IPS-20b (cell line): Measurements from ENCODE around the gene PTDSS2.

Experiments used
- H3K27ac ChIP-seq: one replicate; pipeline ENCODE4 v1.5.1; 2013; ENCODE audit warnings: low read length
- H3K27me3 ChIP-seq: 2 replicates; pipeline ENCODE4 v1.6.1; 2013; ENCODE audit warnings: mild to moderate bottlenecking, low read length, inconsistent platforms; ENCODE audit not compliant: insufficient read depth
- H3K36me3 ChIP-seq: 2 replicates; pipeline ENCODE4 v1.6.1; 2013; ENCODE audit warnings: low read depth, mild to moderate bottlenecking, inconsistent platforms, low read length, moderate library complexity; ENCODE audit not compliant: insufficient read depth
- H3K4me1 ChIP-seq: 2 replicates; pipeline ENCODE4 v1.6.1; 2013; ENCODE audit warnings: mild to moderate bottlenecking, control low read depth, inconsistent platforms, low read length, moderate library complexity; ENCODE audit not compliant: insufficient read depth
- H3K4me3 ChIP-seq: 2 replicates; pipeline ENCODE4 v1.5.1; 2013; ENCODE audit warnings: mild to moderate bottlenecking, low read length, inconsistent platforms
- H3K9ac ChIP-seq: 2 replicates; pipeline ENCODE4 v1.6.1; 2013; ENCODE audit warnings: low read depth, mild to moderate bottlenecking, inconsistent platforms, low read length, moderate library complexity
- H3K9me3 ChIP-seq: 2 replicates; pipeline ENCODE4 v1.6.1; 2013; ENCODE audit warnings: mild to moderate bottlenecking, low read depth, low read length, inconsistent platforms; ENCODE audit not compliant: insufficient read depth

Gene PTDSS2

DNA sequence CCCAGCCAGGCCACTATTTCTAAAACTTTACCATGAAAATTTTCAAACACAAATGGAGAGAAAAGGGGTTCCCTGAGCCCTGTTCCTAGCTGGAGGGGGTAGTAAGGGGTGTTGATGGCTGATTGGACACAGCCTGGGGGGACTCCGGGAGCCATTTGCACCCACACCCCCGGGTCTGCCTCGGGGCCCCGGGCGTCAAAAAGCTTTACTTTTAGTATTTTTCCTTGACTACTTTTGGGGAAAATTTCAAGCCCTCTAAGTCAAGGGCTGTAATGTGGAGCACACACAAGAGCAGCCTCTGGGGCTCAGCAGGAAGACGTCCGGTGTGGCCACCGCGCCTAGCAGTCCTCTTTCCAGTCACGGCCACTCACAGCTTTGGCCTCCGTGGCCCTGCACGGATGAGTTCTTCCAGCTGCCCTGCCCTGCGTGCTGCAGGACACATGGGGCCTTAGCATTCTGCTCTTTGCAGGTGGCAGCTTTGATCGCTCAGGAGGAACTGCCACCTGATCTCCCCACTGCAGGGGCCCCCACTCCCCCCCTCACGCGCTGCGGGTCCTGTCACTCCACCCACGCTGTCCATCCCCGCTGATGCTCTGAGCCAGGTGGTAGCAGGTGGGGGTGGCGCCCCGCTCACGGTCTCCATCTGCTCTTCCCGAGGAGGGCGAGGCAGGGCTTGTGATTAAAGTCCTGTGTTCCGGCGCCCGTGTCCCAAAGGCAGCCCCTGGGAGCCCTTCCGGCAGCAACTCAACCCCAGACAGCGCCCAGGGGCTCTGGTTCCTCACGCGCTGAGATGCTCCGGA lies 42.5 kb downstream of the PTDSS2 start:
- no peaks in the 10 kb centered on the region for H3K4me1 ChIP-seq
- peaks cover 8% of the 10 kb centered on the region for H3K9me3 ChIP-seq
- H3K9ac ChIP-seq = no peak overlapping the region
- H3K36me3 ChIP-seq = peaks cover 23% of the 10 kb centered on the region
- no peak overlapping the region for H3K4me3 ChIP-seq
- no peak overlapping the region for H3K27ac ChIP-seq
- H3K27me3 ChIP-seq = no peaks in the 10 kb centered on the region

DNA sequence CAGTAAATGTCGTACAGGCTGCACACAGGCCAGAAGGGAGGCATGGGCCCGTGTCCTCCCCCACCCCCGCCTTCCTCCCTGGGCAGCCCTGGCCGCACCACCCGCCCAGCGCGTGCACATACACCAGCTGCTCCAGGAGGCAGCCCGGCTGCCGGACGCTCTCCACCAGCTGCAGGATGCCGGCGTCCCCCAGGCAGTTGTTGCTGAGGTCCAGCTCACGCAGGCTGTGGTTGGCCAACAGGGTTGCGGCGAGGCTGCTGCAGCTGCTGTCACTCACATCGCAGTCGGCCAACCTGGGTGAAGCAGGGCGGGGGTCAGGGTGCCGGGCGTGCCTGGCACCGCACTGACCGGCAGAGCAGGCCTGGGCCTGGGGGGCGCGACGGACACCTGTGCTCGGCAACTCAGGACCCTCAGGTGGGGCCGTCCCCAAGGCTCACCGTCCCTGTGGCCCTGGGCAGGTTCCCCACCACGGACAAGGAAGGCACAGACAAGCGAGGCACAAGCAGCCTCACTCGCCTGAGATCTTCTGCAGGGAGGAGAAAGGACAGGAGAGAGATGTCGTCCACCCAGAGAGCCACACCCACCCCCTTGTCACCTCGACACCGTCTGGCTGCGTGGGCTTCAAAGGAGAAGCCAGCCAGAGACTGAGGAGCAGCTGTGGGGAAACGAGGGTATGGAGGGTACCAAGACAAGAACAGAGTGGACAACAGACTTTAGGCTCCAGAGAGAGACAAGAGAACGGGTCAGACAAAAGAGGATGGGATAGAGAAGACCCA lies 44.9 kb downstream of the PTDSS2 start:
- Histone ChIP-seq H3K9me3 (peaks cover 12% of the 10 kb centered on the region), H3K27ac (no peak overlapping the region), H3K4me3 (no peak overlapping the region), H3K9ac (no peak overlapping the region), H3K27me3 (no peaks in the 10 kb centered on the region), H3K4me1 (no peaks in the 10 kb centered on the region), H3K36me3 (peaks cover 45% of the 10 kb centered on the region)

DNA sequence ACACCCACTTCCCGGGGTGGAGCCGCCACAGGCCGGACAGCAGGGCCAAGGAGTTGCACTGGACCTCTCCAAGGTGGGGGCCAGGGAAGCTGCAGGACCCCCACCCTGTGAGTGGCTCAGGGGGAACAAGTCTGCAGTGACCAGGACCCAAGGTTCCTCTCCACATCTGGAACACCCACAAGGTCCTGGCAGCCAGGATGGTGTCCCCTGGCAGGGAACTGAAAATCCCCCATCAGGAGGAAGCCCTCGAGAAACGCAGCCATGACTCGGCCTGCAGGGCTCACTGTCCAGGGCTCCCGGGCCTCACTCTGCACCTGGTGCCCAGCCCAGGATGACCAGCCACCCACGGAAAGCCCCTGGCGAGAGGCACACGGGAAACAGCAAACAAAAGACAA lies 45.5 kb downstream of the PTDSS2 start:
- H3K4me3 ChIP-seq = no peak overlapping the region
- peaks cover 12% of the 10 kb centered on the region for H3K9me3 ChIP-seq
- H3K4me1 ChIP-seq = no peaks in the 10 kb centered on the region
- H3K27ac ChIP-seq = no peak overlapping the region
- H3K9ac ChIP-seq = no peak overlapping the region
- H3K36me3 ChIP-seq = peaks cover 49% of the 10 kb centered on the region
- no peaks in the 10 kb centered on the region for H3K27me3 ChIP-seq

DNA sequence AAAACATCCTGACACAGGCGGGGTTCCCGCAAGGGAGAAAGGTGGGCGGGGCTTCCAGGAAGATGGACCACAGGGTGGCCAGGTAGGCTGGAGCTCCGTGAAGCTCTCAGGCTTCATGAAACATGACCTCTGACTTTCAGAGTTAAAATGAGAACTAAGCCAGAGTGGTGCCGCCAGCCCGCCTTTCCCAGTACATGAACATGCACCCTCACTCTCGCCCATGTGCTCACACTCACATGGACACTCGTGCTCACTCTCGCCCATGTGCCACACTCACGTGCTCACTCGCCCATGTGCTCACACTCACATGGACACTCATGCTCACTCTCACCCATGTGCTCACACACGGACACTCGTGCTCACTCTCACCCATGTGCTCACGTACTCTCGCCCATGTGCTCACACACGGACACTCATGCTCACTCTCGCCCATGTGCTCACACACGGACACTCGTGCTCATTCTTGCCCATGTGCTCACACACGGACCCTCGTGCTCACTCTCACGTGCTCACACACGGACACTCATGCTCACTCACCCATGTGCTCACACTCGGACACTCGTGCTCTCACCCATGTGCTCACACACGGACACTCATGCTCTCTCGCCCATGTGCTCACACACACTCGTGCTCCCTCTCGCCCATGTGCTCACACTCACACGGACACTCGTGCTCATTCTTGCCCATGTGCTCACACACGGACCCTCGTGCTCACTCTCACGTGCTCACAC lies 46.9 kb downstream of the PTDSS2 start:
- Histone ChIP-seq H3K9me3 (peaks cover 12% of the 10 kb centered on the region), H3K27me3 (no peaks in the 10 kb centered on the region), H3K4me1 (no peaks in the 10 kb centered on the region), H3K4me3 (no peak overlapping the region), H3K27ac (no peak overlapping the region), H3K9ac (no peak overlapping the region), H3K36me3 (peaks cover 52% of the 10 kb centered on the region)

DNA sequence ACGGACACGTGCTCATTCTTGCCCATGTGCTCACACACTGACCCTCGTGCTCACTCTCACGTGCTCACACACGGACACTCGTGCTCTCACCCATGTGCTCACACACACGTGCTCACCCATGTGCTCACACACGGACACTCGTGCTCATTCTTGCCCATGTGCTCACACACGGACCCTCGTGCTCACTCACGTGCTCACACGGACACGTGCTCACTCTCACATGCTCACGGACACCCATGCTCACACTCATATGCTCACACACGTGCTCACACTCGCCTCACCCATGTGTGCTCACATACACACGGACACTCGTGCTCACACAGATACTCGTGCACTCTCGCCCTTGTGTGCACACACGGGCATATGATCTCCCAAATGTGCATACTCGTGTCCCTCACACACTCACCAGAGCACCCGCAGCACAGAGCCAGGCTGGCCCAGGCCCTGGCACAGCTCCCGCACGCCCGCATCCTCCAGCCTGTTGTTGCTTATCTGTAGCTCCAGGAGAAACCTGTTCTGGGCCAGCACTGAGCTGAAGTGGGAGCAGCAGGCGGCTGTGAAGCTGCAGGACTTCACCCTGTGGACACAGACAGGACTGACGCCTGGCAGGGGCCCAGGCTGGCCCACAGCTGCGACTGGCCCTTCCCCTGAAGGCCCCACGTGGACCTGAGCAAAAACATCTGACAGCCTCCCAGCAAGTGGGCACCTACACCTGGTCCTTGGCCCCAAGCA lies 47.7 kb downstream of the PTDSS2 start:
- Histone ChIP-seq H3K4me1 (no peaks in the 10 kb centered on the region), H3K27ac (no peak overlapping the region), H3K27me3 (no peaks in the 10 kb centered on the region), H3K36me3 (peaks cover 52% of the 10 kb centered on the region), H3K9me3 (peaks cover 12% of the 10 kb centered on the region), H3K9ac (no peak overlapping the region), H3K4me3 (no peak overlapping the region)

DNA sequence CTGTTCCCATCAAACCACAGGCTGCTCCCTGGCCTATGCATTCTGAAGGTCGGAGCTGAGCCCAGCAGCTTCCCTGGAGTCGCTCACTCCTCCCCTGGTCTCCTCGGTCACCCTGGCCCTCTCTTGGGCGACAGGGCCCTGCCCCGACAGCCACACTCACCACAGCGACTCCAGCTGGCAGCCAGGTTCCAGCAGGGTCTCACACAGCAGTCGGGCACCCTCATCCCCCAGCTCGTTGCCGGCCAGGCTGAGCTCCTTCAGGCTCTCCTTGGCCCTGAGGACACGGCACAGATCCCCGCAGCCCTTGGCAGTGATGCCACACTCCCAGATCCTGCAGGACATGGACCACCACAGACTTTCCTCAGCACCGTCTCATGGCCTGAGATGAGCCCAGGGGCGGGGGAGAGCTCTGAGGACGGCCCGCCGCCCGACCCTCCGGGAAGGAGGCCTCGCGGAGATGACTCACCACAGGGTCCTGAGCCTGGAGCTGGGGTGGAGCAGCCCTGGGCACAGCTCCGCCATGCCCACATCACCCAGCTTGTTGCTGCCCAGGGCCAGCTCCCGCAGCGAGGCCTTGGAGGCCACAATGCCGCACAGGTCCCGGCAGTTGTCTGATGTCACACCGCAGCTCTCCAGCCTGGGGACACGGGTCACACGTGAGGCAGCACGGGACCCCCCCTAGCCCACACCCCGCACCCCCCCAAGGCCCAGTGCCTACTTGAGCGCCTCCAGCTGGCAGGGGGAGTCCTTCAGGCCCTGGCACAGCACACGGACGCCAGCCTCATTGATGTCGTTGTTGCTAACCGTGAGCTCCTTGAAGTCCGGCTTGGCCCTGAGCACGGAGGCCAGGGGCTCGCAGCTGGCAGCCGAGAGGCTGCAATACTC lies 48.5 kb downstream of the PTDSS2 start:
- peaks cover 52% of the 10 kb centered on the region for H3K36me3 ChIP-seq
- H3K4me1 ChIP-seq = no peaks in the 10 kb centered on the region
- H3K4me3 ChIP-seq = no peak overlapping the region
- no peak overlapping the region for H3K27ac ChIP-seq
- no peaks in the 10 kb centered on the region for H3K27me3 ChIP-seq
- peaks cover 12% of the 10 kb centered on the region for H3K9me3 ChIP-seq
- no peak overlapping the region for H3K9ac ChIP-seq

DNA sequence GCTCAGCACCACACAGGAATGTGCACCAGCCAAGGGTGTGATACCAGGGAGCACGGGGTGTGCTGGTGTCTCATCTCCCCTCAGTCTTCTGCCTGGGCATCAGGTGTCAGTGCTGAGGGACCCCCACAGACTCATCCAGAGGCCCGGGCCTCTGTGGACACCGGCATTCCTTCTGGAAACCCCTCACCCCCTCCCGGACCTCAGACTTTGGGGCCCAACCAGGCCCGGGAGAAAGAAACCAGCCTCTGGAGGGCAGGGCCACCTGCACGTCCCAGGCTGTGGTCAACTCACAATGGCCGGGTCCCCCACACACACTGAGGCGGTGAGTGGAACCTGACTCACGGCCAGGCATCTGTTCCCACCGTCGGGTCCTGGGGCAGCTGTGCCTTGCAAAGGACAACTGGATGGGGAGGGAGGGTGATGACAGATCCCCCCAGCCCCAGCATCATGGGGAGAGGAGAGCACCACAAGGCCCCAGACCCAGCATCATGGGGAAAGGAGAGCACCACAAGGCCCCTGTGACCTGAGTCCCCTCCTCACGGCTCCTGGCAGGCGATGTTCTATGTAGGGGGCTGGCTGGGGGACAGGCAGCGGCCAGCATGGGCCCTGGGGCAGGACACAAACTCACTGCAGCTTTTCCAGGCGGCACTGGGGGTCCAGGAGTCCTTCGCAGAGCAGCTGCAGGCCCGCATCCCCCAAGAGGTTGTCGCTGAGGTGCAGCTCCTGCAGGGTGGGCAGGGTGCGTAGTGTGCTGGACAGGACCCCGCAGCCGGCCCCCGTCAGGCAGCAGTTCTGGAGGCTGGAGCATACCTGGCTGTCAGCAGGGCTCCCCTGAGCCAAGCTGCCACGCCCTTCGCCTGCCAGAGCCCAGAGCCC lies 49.4 kb downstream of the PTDSS2 start:
- no peak overlapping the region for H3K9ac ChIP-seq
- no peaks in the 10 kb centered on the region for H3K27me3 ChIP-seq
- H3K4me3 ChIP-seq = no peak overlapping the region
- peaks cover 52% of the 10 kb centered on the region for H3K36me3 ChIP-seq
- peaks cover 12% of the 10 kb centered on the region for H3K9me3 ChIP-seq
- H3K4me1 ChIP-seq = no peaks in the 10 kb centered on the region
- H3K27ac ChIP-seq = no peak overlapping the region

DNA sequence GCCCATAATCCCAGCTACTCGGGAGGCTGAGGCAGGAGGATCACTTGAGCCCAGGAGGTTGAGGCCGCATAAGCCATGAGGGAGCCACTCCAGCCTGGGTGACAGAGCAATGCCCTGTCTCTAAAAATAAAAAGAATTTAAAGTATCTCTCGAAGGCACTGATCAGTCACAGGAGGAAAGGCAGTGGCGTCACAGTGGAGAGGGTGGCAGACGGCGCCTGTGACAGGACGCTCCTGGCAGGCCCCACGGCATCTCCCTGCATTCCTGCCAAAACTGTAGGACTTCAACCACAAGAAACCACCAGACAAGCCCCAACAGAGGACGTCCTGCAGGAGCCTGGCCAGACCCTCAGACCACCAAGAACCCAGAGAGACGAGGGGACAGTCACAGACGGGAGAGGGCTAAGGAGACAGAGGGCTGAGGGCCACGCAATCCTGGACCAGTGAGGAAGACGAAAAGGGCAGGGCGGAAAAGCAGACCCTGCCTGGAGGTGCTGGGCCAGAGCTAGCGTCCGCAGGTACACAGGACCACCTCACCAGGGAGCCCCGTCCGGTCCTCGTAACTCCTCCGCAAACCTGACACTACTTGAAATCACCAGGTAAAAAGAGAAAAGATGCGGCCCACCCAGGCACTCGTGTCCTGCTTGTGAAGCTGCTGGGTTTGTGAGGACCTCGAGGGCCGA lies 51.1 kb downstream of the PTDSS2 start:
- Histone ChIP-seq H3K27ac (no peak overlapping the region), H3K4me3 (no peak overlapping the region), H3K4me1 (no peaks in the 10 kb centered on the region), H3K36me3 (peaks cover 47% of the 10 kb centered on the region), H3K9ac (no peak overlapping the region), H3K9me3 (peaks cover 12% of the 10 kb centered on the region), H3K27me3 (no peaks in the 10 kb centered on the region)

DNA sequence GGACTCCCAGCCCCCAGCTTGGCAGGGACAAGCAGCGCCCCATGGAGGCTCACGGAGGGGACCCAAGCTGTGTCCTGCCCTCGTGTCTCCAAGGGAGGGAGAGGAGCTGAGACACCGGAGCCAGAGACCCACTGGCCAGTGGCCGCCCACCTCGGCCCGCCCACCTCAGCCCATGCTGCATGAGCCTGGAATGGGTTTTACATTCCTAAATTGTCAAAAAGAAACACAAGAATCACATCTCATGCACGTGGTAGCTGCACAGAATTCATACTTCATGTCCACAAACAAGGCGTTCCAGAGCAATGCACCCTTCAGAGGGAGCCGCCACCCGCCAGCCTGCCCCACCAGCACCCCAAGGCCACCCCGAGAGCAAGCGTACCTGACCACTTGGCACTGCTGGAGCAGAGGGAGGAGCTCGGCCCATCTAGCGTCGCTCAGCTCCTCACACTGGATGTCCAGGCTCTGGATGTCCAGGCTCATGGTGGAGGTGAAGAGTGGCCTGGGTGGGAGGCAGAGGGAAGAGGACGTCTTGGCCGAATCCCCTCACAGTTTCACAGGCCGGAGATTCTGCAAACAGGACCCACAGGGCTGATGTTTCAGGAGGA lies 51.7 kb downstream of the PTDSS2 start:
- H3K36me3 ChIP-seq = peaks cover 44% of the 10 kb centered on the region
- H3K27me3 ChIP-seq = no peaks in the 10 kb centered on the region
- H3K4me1 ChIP-seq = no peaks in the 10 kb centered on the region
- peaks cover 12% of the 10 kb centered on the region for H3K9me3 ChIP-seq
- no peak overlapping the region for H3K9ac ChIP-seq
- no peak overlapping the region for H3K27ac ChIP-seq
- no peak overlapping the region for H3K4me3 ChIP-seq
